Activated CD8-positive, alpha-beta T cell treated with anti-CD3 and anti-CD28 coated beads, Interleukin-2, amount 10 ng/mL, durations not matched to agents 7 days and 5 days (primary cell): ENCODE results near the gene CDT1. TPM values are rescaled to one million over a fixed set of nuclear protein-coding genes. Genes with fewer than 3 reads are reported as not detected.
"Not testable (repeated sequence)": the region's sequence is repeated elsewhere in the genome, so short reads cannot be mapped to it uniquely, and the experiment has no call there.

Experiments
- ATAC-seq: fragments of 150-1000 bp; cut with Tn5 transposase; one replicate; pipeline ENCODE4 v1.10.0; 2021; ENCODE audit warnings: moderate library complexity
- CTCF ChIA-PET: fragments of 350-600 bp; sonication (Branson Sonifier 250); formaldehyde crosslinking; loops from one replicate; lab custom pipeline; 2021; ENCODE audit warnings: antibody characterized with exemption; lab: Charles Lee
- POLR2A ChIA-PET: fragments of 350-600 bp; sonication (Branson Sonifier 250); formaldehyde crosslinking; loops from one replicate; lab custom pipeline; 2021; ENCODE audit warnings: antibody characterized with exemption; lab: Charles Lee
- DNase-seq: peaks from one replicate; pipeline ENCODE4 v3.0.0-alpha.2; 2020
- H3K27ac Mint-ChIP-seq: one replicate; pipeline ENCODE4 v1.8.0; 2021; ENCODE audit warnings: mild to moderate bottlenecking, mixed read lengths
- H3K27me3 Mint-ChIP-seq: one replicate; pipeline ENCODE4 v1.8.0; 2021; ENCODE audit warnings: low read depth, mixed read lengths
- H3K36me3 Mint-ChIP-seq: one replicate; pipeline ENCODE4 v1.8.0; 2021; ENCODE audit warnings: low read depth, mixed read lengths
- H3K4me1 Mint-ChIP-seq: one replicate; pipeline ENCODE4 v1.8.0; 2021; ENCODE audit warnings: low read depth, mixed read lengths
- H3K4me3 Mint-ChIP-seq: one replicate; pipeline ENCODE4 v1.8.0; 2021; ENCODE audit warnings: mild to moderate bottlenecking, mixed read lengths
- H3K9me3 Mint-ChIP-seq: one replicate; pipeline ENCODE4 v1.8.0; 2022; ENCODE audit warnings: mixed read lengths; ENCODE audit not compliant: insufficient read depth
- total RNA-seq, 2 experiments: library from RNA; stranded (reverse); gene quantifications; one replicate each; pipeline ENCODE4 v1.2.3, GENCODE V29; 2021

CDT1 gene
- total RNA-seq, 2 experiments from 2014 or later = 126 to 132 TPM

- peaks cover 38% of the 10 kb centered on the region for H3K4me1 Mint-ChIP-seq
- no peak overlapping the region for H3K27ac Mint-ChIP-seq
- ChIA-PET POLR2A (interaction anchor here (0.6 kb wide), 1 partner anchor 183 kb away, joined by 3 read pairs; no protein-coding TSS in a partner anchor), CTCF (interaction anchor here (0.7 kb wide), 1 partner anchor 29 kb away, joined by 3 read pairs; no protein-coding TSS in a partner anchor)
- no peak overlapping the region for H3K4me3 Mint-ChIP-seq
- H3K36me3 Mint-ChIP-seq = peaks cover 5% of the 10 kb centered on the region
- H3K27me3 Mint-ChIP-seq = no peaks in the 10 kb centered on the region
- DNase-seq = peak; percentile 51
- H3K9me3 Mint-ChIP-seq = no peaks in the 10 kb centered on the region
- peak; percentile 64 for ATAC-seq
These were observed 33.8 kb upstream of the CDT1 start for GRCh38 chr16:88769617-88770460.

- Mint-ChIP-seq H3K4me1 (peaks cover 38% of the 10 kb centered on the region), H3K36me3 (peaks cover 5% of the 10 kb centered on the region), H3K27me3 (no peaks in the 10 kb centered on the region), H3K4me3 (no peak overlapping the region), H3K9me3 (no peaks in the 10 kb centered on the region), H3K27ac (peak overlapping the region; percentile 43)
- POLR2A ChIA-PET = interaction anchor here (0.6 to 0.7 kb wide), 2 partner anchors 11 to 184 kb away, joined by 3 read pairs; no protein-coding TSS in a partner anchor
- CTCF ChIA-PET = no interaction called here
- peak; percentile 45 for DNase-seq
- ATAC-seq = peak; percentile 24
These were observed 32.9 kb upstream of the CDT1 start for GRCh38 chr16:88770461-88771293.

GRCh38 chr16:88771294-88771772, 32.3 kb upstream of the CDT1 start:
- ATAC-seq = no peak
- ChIA-PET POLR2A (interaction anchor here (0.7 kb wide), 1 partner anchor 10 kb away, joined by 3 read pairs; no protein-coding TSS in a partner anchor), CTCF (no interaction called here)
- H3K36me3 Mint-ChIP-seq = peaks cover 4% of the 10 kb centered on the region
- H3K27me3 Mint-ChIP-seq = no peaks in the 10 kb centered on the region
- H3K27ac Mint-ChIP-seq = peak overlapping the region; percentile 43
- no peak overlapping the region for H3K4me3 Mint-ChIP-seq
- H3K4me1 Mint-ChIP-seq = peaks cover 33% of the 10 kb centered on the region
- no peaks in the 10 kb centered on the region for H3K9me3 Mint-ChIP-seq
- DNase-seq = no peak

DNA sequence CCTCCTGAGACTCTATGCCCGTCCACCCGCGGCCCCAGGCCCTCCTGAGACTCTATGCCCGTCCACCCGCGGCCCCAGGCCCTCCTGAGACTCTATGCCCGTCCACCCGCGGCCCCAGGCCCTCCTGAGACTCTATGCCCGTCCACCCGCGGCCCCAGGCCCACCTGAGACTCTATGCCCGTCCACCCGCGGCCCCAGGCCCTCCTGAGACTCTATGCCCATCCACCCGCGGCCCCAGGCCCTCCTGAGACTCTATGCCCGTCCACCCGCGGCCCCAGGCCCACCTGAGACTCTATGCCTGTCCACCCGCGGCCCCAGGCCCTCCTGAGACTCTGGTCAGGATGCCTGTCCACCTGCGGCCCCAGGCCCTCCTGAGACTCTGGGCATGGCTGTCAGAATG, 31.8 kb upstream of the CDT1 start:
- H3K36me3 Mint-ChIP-seq, POLR2A ChIA-PET, H3K9me3 Mint-ChIP-seq, DNase-seq, CTCF ChIA-PET, ATAC-seq, H3K27ac Mint-ChIP-seq, H3K4me3 Mint-ChIP-seq, H3K27me3 Mint-ChIP-seq: not testable (repeated sequence)
- H3K4me1 Mint-ChIP-seq = peaks cover 33% of the 10 kb centered on the region

DNA sequence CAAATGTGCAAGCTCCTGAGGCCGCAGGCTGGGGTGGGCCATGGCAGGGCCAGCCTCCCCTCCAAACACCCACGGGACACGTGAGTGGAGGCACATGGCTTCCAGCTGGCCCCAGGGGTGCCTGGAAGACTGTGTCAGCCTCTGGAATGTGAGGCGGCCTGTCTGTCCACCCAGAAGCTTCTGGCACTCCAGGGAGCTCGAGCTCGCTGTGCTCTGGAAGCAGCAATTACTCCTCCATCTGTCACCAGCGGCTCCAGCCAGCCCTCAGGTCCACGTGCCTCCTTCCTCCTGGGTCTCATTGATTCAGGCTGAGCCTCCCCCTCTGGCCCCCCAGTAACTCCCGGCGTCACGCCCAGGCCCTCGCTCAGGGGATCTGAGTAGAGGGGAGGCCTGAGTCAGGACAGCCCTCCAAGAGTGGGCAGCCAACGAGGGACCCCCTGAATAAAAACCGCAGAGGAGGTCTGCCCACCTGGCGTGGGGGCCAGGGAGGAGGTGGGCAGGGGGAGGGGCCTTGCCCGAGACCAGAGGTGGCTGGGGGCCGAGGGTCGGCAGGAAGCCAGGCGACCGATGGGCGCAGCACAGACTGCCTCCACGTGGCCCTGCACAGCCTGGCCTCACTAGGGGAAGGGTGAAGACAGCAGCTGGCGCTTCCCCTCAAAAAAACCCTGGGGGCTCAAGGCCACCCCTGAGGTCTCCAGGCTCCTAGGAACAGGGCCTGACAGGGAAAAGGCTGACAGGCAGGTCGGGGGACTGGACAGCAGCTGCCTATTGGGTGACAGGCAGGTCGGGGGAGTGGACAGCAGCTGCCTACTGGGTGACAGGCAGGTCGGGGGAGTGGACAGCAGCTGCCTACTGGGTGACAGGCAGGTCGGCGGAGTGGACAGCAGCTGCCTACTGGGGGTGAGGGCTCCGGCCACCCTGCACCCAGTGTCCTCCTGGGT, 30.4 kb upstream of the CDT1 start:
- DNase-seq (no peak), ATAC-seq (no peak)
- Mint-ChIP-seq H3K9me3 (no peaks in the 10 kb centered on the region), H3K36me3 (peaks cover 6% of the 10 kb centered on the region), H3K27me3 (no peaks in the 10 kb centered on the region), H3K4me1 (peaks cover 26% of the 10 kb centered on the region), H3K27ac (no peak overlapping the region), H3K4me3 (no peak overlapping the region)
- CTCF ChIA-PET = interaction anchor here (1.2 kb wide), 1 partner anchor 30 kb away, joined by 4 read pairs; no protein-coding TSS in a partner anchor
- POLR2A ChIA-PET = no interaction called here

- no peak overlapping the region for H3K27ac Mint-ChIP-seq
- ChIA-PET POLR2A (no interaction called here), CTCF (interaction anchor here (1.2 kb wide), 1 partner anchor 31 kb away, joined by 4 read pairs; no protein-coding TSS in a partner anchor)
- DNase-seq (no peak), ATAC-seq (no peak)
- no peaks in the 10 kb centered on the region for H3K27me3 Mint-ChIP-seq
- H3K36me3 Mint-ChIP-seq = peaks cover 6% of the 10 kb centered on the region
- peaks cover 31% of the 10 kb centered on the region for H3K4me1 Mint-ChIP-seq
- no peaks in the 10 kb centered on the region for H3K9me3 Mint-ChIP-seq
- no peak overlapping the region for H3K4me3 Mint-ChIP-seq
These were observed 29.7 kb upstream of the CDT1 start for GRCh38 chr16:88773812-88774291.

DNA sequence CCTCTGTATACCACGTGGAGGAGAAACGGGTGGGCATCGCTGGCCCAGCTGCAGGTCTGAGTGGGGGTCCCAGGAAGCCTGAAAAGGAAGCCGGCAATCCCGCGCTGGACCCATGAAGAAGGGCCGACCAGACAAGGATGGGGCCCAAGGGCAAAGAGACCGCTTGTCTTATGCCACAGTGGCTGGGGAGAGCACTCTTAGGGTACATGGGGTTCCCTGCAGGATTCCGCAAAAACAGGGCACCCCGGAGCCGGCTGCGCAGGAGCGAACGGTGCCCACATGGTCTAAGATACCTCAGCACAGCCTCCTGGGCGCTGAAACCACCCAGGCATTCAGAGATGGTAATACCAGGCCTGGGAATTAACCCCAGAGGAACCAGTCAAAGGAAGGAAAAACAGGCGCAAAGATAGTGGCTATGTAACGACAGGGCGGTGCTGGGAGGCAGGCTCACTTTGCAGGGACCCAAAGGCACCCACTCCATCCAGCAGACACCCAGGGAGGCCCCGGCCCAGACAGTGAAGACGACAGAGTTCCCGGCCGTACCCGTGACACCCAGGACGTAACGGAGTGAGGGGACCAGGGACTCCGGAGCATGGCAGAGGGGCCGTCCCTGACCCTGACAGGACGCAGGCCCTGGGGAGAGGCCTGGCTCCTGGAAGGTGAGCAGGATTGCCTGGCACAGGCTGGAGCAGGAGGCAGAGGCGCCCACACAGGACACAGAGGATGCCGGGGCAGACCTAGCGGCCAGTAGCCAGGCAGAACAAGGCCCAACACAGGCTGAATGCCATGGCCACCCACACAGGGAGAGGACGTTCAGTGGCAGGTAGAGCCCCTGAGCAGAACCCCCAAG, 28.8 kb upstream of the CDT1 start:
- ATAC-seq (no peak), DNase-seq (no peak)
- Mint-ChIP-seq H3K9me3 (no peaks in the 10 kb centered on the region), H3K4me3 (no peak overlapping the region), H3K4me1 (peaks cover 29% of the 10 kb centered on the region), H3K27ac (no peak overlapping the region), H3K27me3 (no peaks in the 10 kb centered on the region), H3K36me3 (peaks cover 4% of the 10 kb centered on the region)
- ChIA-PET POLR2A (no interaction called here), CTCF (no interaction called here)

GRCh38 chr16:88775825-88776224, 27.8 kb upstream of the CDT1 start:
- DNase-seq (no peak), ATAC-seq (no peak)
- Mint-ChIP-seq H3K36me3 (peaks cover 4% of the 10 kb centered on the region), H3K4me1 (peaks cover 33% of the 10 kb centered on the region), H3K4me3 (no peak overlapping the region), H3K27me3 (no peaks in the 10 kb centered on the region), H3K9me3 (no peaks in the 10 kb centered on the region), H3K27ac (no peak overlapping the region)
- CTCF ChIA-PET = no interaction called here
- POLR2A ChIA-PET = no interaction called here

DNA sequence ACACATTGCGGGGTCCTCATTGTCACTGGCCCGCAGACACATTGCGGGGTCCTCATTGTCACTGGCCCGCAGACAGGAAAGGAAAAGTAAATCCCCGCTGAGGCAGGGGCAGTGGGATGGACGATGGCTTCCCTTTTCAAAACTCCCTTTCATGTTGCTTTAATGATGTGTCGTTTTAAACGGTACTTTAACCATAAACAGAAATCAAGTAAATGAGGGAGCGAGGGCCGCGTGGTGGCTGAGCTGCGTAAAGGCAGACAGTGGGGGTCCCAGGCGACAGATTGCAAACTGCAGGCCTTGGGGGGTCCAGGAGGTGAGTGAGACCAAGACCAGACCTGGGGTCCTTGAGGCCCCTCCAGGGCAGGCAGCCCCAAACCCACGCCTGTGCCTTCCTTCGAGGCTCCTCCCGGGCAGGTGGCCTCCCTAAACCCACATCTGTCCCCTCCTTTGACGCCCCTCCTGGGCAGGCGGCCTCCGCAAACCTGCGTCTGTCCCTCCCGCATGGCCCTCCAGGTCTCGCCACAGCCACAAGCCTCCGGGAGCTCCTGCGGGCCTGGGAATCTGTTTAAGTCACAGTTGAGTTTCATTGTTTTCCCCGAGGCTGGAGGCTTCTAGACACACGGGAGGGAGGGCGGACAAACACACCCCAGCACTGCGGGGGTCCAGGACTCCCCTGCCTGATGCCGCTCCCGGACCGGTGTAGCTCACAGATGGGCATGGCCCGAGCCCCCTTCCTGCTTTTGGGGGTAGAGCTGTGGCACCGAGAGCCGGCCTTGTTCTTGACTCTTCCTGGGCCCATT, 25.9 kb upstream of the CDT1 start:
- DNase-seq (no peak), ATAC-seq (no peak)
- Mint-ChIP-seq H3K36me3 (peaks cover 8% of the 10 kb centered on the region), H3K9me3 (no peaks in the 10 kb centered on the region), H3K4me3 (no peak overlapping the region), H3K27me3 (no peaks in the 10 kb centered on the region), H3K27ac (peak overlapping the region; percentile 20), H3K4me1 (peaks cover 46% of the 10 kb centered on the region)
- ChIA-PET POLR2A (interaction anchor here (0.6 kb wide), 1 partner anchor 21 kb away, joined by 3 read pairs; no protein-coding TSS in a partner anchor), CTCF (interaction anchor here (1.4 kb wide), 1 partner anchor 17 kb away, joined by 3 read pairs; no protein-coding TSS in a partner anchor)

DNA sequence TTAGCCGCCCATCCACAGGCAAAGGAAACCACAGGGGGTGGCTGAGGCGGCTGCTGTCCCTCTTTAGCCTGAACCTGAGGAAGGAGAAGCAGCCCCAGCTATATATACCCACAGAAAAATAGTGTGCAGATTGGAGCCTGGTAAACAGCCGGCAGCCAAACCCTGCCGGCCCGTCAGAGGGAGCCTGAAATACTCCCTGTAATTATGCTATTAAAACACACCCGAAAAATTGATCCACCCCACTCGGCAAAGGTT, 25.4 kb upstream of the CDT1 start:
- Mint-ChIP-seq H3K27me3 (no peaks in the 10 kb centered on the region), H3K9me3 (no peaks in the 10 kb centered on the region), H3K27ac (peak overlapping the region; percentile 20), H3K4me3 (no peak overlapping the region), H3K4me1 (peaks cover 51% of the 10 kb centered on the region), H3K36me3 (peaks cover 13% of the 10 kb centered on the region)
- ChIA-PET CTCF (no interaction called here), POLR2A (interaction anchor here (0.6 kb wide), 1 partner anchor 21 kb away, joined by 3 read pairs; no protein-coding TSS in a partner anchor)
- no peak for DNase-seq
- no peak for ATAC-seq
